ENCODE measurements around the gene ARSJ. TPM values are rescaled to one million over a fixed set of nuclear protein-coding genes. Genes with fewer than 3 reads are reported as not detected.

ARSJ gene
- total RNA-seq, 6 experiments from 2014 or later = 0.90 to 7.7 (median 2.3) TPM

DNA sequence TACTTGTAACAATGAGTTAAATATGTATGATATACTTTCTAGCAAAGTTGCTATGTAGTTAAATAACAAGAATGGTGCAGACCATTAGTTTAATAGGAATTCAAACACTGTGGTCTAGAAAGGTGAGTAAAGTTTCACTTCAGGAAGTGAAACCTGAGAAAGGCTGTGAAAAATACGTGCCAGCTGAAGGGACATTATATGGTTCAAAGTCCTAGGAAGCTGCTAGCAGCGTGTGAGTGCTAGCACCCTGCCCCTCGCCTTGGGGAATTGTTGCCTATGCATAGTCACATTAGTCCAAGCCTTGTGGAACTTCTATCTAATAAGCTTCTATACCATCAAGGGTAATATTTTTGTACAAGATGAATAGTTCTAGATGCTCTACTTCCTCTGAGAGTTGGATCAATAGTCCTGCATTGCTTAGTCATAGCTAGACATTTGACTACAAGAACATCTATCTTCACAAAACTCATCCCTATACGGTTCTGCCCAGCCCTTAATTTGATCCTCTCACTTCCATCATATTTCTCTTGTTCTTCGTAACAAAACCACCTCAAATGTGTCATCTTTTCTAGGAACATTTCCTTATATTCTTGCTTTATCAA is 45.8 kb upstream of the ARSJ start:
- 50% methylated on average over 5 of the region's 5 CpGs for WGBS (ENCODE audit: insufficient coverage, low coverage, low lambda C conversion rate, missing lambda C conversion rate)
- Histone ChIP-seq H3K27ac (no peak overlapping the region), H3K36me3 (no peaks in the 10 kb centered on the region), H3K4me3 (no peak overlapping the region), H3K4me1 (no peaks in the 10 kb centered on the region), H3K9me3 (no peaks in the 10 kb centered on the region), H3K27me3 (no peaks in the 10 kb centered on the region)
- peak; percentile 27 to 96 (median 52) for ATAC-seq
- peak in 1 of 3 donors; percentile 25 for DNase-seq
- TF ChIP-seq POLR2A (IDR thresholded peaks at IDR 0.05) = no peak
- TF ChIP-seq, protein P1, sequence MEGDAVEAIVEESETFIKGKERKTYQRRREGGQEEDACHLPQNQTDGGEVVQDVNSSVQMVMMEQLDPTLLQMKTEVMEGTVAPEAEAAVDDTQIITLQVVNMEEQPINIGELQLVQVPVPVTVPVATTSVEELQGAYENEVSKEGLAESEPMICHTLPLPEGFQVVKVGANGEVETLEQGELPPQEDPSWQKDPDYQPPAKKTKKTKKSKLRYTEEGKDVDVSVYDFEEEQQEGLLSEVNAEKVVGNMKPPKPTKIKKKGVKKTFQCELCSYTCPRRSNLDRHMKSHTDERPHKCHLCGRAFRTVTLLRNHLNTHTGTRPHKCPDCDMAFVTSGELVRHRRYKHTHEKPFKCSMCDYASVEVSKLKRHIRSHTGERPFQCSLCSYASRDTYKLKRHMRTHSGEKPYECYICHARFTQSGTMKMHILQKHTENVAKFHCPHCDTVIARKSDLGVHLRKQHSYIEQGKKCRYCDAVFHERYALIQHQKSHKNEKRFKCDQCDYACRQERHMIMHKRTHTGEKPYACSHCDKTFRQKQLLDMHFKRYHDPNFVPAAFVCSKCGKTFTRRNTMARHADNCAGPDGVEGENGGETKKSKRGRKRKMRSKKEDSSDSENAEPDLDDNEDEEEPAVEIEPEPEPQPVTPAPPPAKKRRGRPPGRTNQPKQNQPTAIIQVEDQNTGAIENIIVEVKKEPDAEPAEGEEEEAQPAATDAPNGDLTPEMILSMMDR (IDR thresholded peaks at IDR 0.05) = no peak
- intact Hi-C loops (cut with DNase I) = no loop called here

DNA sequence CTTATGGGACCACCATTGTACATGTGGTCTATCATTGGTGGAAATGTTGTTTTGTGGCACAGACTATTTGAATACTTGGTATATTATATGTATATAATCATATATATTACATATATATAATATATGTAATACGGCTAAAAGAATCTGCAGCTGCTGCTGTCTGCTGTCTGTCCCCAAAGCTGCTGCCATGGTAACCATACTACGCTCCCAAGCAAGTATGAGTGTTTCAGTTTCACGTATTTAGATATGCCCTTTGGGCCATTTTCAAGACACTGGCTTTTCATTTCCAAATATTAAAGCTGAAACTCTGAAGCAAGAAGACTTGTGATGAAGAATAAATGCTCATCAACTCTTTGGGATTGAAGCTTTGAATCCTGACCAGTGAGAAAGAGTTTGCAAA is 42.0 kb upstream of the ARSJ start:
- no peak overlapping the region for H3K27ac ChIP-seq
- no peaks in the 10 kb centered on the region for H3K27me3 ChIP-seq
- no peak for DNase-seq
- intact Hi-C loops (cut with DNase I) = no loop called here
- WGBS (ENCODE audit: insufficient coverage, low coverage, low lambda C conversion rate, missing lambda C conversion rate) = 90% methylated on average over 3 of the region's 3 CpGs
- no peaks in the 10 kb centered on the region for H3K9me3 ChIP-seq
- no peak for ATAC-seq
- H3K4me3 ChIP-seq = no peak overlapping the region
- H3K4me1 ChIP-seq = no peaks in the 10 kb centered on the region
- TF ChIP-seq, protein P1 (IDR thresholded peaks at IDR 0.05) = no peak
- TF ChIP-seq POLR2A (IDR thresholded peaks at IDR 0.05) = no peak
- no peaks in the 10 kb centered on the region for H3K36me3 ChIP-seq

DNA sequence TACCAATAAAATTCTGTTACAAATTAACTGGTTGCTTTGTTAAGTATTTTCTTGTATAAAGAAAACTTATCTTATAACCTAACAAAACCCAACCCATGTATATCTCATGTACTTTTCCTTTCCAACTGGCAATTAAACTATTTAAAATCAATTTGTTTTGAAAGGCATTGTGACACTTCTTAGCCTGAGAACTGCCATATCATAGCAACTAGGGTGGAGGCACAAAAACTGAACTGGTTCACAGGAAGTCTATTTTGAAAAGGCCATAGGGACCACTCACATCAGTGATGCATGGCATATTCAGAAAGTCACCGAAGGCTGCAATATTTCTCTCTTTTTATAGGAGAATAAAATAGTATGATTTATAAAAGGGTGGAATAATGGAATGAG is 40.5 kb upstream of the ARSJ start:
- intact Hi-C loops (cut with DNase I) = no loop called here
- ATAC-seq (no peak), DNase-seq (no peak)

DNA sequence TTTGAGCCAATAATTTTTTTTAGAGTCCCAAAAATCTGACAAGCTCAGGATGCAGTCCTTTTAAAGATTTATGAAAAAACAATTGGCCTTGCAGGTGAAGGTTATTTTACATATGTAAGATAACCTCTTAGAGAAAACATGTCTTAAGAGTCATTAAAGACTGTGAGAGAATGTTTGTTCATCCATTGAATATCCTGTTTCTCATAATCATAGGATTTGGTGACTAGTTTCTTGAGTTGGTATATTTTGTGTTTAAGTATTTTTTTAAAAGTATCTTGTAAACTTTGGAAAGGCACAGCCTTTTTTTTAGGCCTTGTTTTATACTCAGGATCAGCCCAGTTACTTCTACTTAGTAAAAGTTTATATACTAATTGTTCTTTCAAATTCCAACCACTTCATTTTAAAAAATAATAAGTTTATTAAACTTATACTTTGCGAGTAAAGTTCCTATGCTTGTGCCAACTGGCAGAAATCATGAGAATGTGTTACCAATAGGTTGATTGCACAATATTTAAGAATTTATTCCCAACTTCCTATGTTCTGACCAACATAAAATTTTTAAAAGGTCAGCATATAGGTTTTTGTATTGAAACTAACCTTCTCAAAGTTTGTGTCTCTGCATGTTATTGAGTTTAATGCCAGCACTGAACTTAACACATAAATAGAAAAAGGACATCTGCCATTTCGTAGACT is 40.0 kb upstream of the ARSJ start:
- Histone ChIP-seq H3K27me3 (no peaks in the 10 kb centered on the region), H3K9me3 (no peaks in the 10 kb centered on the region), H3K4me1 (no peaks in the 10 kb centered on the region), H3K27ac (no peak overlapping the region), H3K4me3 (no peak overlapping the region), H3K36me3 (no peaks in the 10 kb centered on the region)
- ATAC-seq = peak in 1 of 4 donors; percentile 28
- intact Hi-C loops (cut with DNase I) = no loop called here
- no peak for DNase-seq
- no peak for TF ChIP-seq POLR2A (IDR thresholded peaks at IDR 0.05)
- TF ChIP-seq, protein P1 (IDR thresholded peaks at IDR 0.05) = no peak
- 15% methylated on average over 2 of the region's 2 CpGs for WGBS (ENCODE audit: insufficient coverage, low coverage, low lambda C conversion rate, missing lambda C conversion rate)

More for the DNA sequence above, 40.5 kb upstream of the ARSJ start:
- no peak for TF ChIP-seq POLR2A (IDR thresholded peaks at IDR 0.05)
- TF ChIP-seq, protein P1 (IDR thresholded peaks at IDR 0.05) = no peak
- no peaks in the 10 kb centered on the region for H3K27me3 ChIP-seq
- H3K27ac ChIP-seq = no peak overlapping the region
- no peaks in the 10 kb centered on the region for H3K36me3 ChIP-seq
- no peak overlapping the region for H3K4me3 ChIP-seq
- H3K4me1 ChIP-seq = no peaks in the 10 kb centered on the region
- 80% methylated on average over 1 of the region's 1 CpG for WGBS (ENCODE audit: insufficient coverage, low coverage, low lambda C conversion rate, missing lambda C conversion rate)
- H3K9me3 ChIP-seq = no peaks in the 10 kb centered on the region

All from right lobe of liver (tissue), 6 donors.